Endothelial cell of coronary artery (primary cell): ENCODE results near the gene KCTD14. TPM values are rescaled to one million over a fixed set of nuclear protein-coding genes. Genes with fewer than 3 reads are reported as not detected.

Experiments
- total RNA-seq: library from RNA; depleted of rRNA; stranded (reverse); fragments of >200 nt; gene quantifications from 2 replicates; pipeline ENCODE4 v1.2.3, GENCODE V29; 2014

The KCTD14 gene
- total RNA-seq = 0.36 and 0.66 TPM in 2 replicates

GRCh38 chr11:78022397-78023396 lies at the start of gene KCTD14:
KCTD14 (minus strand) TSS chr11:78023276; CDS start chr11:78023249, 27 bp downstream.

GRCh38 chr11:78063440-78064181 lies 40.5 kb upstream of the KCTD14 start, which contains the start of gene THRSP:
THRSP (plus strand) TSS chr11:78063861; CDS start chr11:78063882, 21 bp downstream.

GRCh38 chr11:77994434-77995362 lies 28.4 kb downstream of the KCTD14 start, which contains the start of gene INTS4:
INTS4 (minus strand) TSS chr11:77994668; CDS start chr11:77994643, 25 bp downstream.

Other genes with a start within 250 kb of the KCTD14 start
- gene RSF1, start 202.6 kb downstream of the KCTD14 start, total RNA-seq = 35.7 and 38.1 TPM in 2 replicates
- gene AAMDC, start 202.1 kb downstream of the KCTD14 start, total RNA-seq = 65.6 and 78.5 TPM in 2 replicates
- gene INTS4, start 28.6 kb downstream of the KCTD14 start, total RNA-seq = 29.5 and 31.0 TPM in 2 replicates
- not detected in 2 replicates for gene THRSP, start 40.6 kb upstream of the KCTD14 start, total RNA-seq
- 79.4 and 98.3 TPM in 2 replicates for gene NDUFC2, start 56.6 kb upstream of the KCTD14 start, total RNA-seq
- 32.5 and 35.3 TPM in 2 replicates for gene ALG8, start 116.3 kb upstream of the KCTD14 start, total RNA-seq
- gene KCTD21, start 165.3 kb upstream of the KCTD14 start, total RNA-seq = 4.0 and 7.9 TPM in 2 replicates
- gene USP35, start 165.6 kb upstream of the KCTD14 start, total RNA-seq = 5.4 and 10.3 TPM in 2 replicates